Suprapubic skin (tissue), 4 donors: ENCODE measurements around the gene LHPP. TPM values are rescaled to one million over a fixed set of nuclear protein-coding genes. Genes with fewer than 3 reads are reported as not detected.

Experiments
- DNase-seq, 2 donors: peaks; one replicate each; pipeline ENCODE4 v3.0.0-alpha.2; 2019; ENCODE audit warnings: low spot score in 2 of 2
- H3K27ac ChIP-seq: fragments of 200-600 bp; sonication (generic); one replicate; pipeline ENCODE4 v1.5.1; 2019
- H3K27me3 ChIP-seq: fragments of 200-600 bp; sonication (generic); one replicate; pipeline ENCODE4 v1.5.1; 2019
- H3K36me3 ChIP-seq: fragments of 200-600 bp; sonication (generic); one replicate; pipeline ENCODE4 v1.5.1; 2019
- H3K4me1 ChIP-seq: fragments of 200-600 bp; sonication (generic); one replicate; pipeline ENCODE4 v1.5.1; 2019
- H3K4me3 ChIP-seq: fragments of 200-600 bp; sonication (generic); one replicate; pipeline ENCODE4 v1.5.1; 2019; ENCODE audit warnings: mild to moderate bottlenecking
- H3K9me3 ChIP-seq: fragments of 200-600 bp; sonication (generic); one replicate; pipeline ENCODE4 v1.5.1; 2019
- EP300 ChIP-seq: sonication (generic); formaldehyde crosslinking; IDR thresholded peaks from one replicate; pipeline ENCODE4 v1.6.1; 2017; ENCODE audit warnings: antibody characterized with exemption
- POLR2A ChIP-seq, 2 donors: fragments of 450-650 bp; IDR thresholded peaks; one replicate each; pipeline ENCODE4 v1.6.1; 2017; ENCODE audit warnings: antibody characterized with exemption in 2 of 2, mild to moderate bottlenecking in 2 of 2, moderate library complexity in 2 of 2
- POLR2AphosphoS5 ChIP-seq, 3 donors: sonication (generic); formaldehyde crosslinking; IDR thresholded peaks; one replicate each; pipeline ENCODE4 v1.6.1; 2017; ENCODE audit warnings: antibody characterized with exemption in 3 of 3
- WGBS: methylation state at CpG from one replicate; pipeline ENCODE4 v1.1.5; 2018; 5-methylcytosine and 5-hydroxymethylcytosine counted together
- total RNA-seq, 4 donors: library from RNA; depleted of rRNA; stranded (reverse); fragments of >200 nt; gene quantifications; one replicate each; pipeline ENCODE4 v1.1.0, GENCODE V29; 2016
- TF ChIP-seq, protein P1 (sequence below), 2 donors: fragments of 200-600 bp in 1 of 2; fragments of 450-650 bp in 1 of 2; sonication (generic) in 1 of 2; IDR thresholded peaks; one replicate each; pipeline ENCODE4 v1.5.1; 2016 to 2019; ENCODE audit warnings: antibody characterized with exemption in 2 of 2, mild to moderate bottlenecking in 1 of 2, moderate library complexity in 1 of 2

Gene LHPP
- total RNA-seq, 4 donors from 2014 or later, result 14.4 to 22.6 (median 15.3) TPM

DNA sequence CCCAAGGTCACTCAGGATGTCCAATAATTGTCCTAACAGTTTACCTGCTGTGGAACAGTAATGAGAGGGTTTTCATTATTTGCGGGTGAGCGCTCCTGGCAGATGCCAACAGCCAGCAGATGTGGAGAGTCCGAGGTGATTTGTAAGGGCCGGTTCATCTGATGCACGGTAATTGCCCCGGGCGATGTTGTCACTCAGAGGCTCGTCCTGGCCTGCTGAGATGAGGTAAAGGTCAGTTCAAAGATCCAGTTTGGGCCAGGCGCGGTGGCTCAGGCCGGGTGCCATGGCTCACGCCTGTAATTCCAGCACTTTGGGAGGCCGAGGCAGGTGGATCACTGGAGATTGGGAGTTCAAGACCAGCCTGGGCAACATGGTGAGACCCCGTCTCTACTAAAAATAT is 16.9 kb downstream of the LHPP start:
- TF ChIP-seq, protein P1, sequence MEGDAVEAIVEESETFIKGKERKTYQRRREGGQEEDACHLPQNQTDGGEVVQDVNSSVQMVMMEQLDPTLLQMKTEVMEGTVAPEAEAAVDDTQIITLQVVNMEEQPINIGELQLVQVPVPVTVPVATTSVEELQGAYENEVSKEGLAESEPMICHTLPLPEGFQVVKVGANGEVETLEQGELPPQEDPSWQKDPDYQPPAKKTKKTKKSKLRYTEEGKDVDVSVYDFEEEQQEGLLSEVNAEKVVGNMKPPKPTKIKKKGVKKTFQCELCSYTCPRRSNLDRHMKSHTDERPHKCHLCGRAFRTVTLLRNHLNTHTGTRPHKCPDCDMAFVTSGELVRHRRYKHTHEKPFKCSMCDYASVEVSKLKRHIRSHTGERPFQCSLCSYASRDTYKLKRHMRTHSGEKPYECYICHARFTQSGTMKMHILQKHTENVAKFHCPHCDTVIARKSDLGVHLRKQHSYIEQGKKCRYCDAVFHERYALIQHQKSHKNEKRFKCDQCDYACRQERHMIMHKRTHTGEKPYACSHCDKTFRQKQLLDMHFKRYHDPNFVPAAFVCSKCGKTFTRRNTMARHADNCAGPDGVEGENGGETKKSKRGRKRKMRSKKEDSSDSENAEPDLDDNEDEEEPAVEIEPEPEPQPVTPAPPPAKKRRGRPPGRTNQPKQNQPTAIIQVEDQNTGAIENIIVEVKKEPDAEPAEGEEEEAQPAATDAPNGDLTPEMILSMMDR (IDR thresholded peaks at IDR 0.05), result no peak
- TF ChIP-seq POLR2A (IDR thresholded peaks at IDR 0.05) (no peak), EP300 (no peak), POLR2AphosphoS5 (IDR thresholded peaks at IDR 0.05) (no peak)
- no peak for DNase-seq
- Histone ChIP-seq H3K27me3 (no peaks in the 10 kb centered on the region), H3K4me3 (no peak overlapping the region), H3K27ac (no peak overlapping the region), H3K9me3 (no peaks in the 10 kb centered on the region), H3K4me1 (no peaks in the 10 kb centered on the region), H3K36me3 (no peaks in the 10 kb centered on the region)
- 70% methylated on average over 14 of the region's 14 CpGs for WGBS

DNA sequence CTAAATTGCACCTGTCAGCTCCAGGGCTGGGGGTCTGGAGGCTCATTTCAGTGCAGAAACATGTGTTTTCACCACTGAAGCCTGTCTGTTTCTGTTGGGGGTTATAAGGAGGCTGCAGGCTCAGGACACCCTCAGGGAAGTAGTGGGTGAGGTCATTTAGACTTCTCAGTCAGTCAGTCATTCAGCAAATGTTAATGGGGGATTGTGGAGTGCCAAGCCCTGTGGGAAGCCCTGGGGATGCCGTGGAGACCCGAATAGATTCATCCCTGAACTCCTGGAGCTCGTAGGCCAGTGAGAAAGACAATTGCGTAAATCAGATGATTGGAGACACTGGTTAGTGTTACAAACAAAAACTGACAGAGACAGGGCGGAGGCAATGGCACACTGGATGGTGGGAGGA is 19.2 kb downstream of the LHPP start:
- no peak for DNase-seq
- 79% methylated on average over 5 of the region's 5 CpGs for WGBS
- Histone ChIP-seq H3K4me3 (no peak overlapping the region), H3K27me3 (no peaks in the 10 kb centered on the region), H3K4me1 (no peaks in the 10 kb centered on the region), H3K9me3 (no peaks in the 10 kb centered on the region), H3K27ac (no peak overlapping the region), H3K36me3 (no peaks in the 10 kb centered on the region)
- TF ChIP-seq, protein P1 (IDR thresholded peaks at IDR 0.05), result no peak
- no peak for TF ChIP-seq POLR2AphosphoS5 (IDR thresholded peaks at IDR 0.05)
- TF ChIP-seq POLR2A (IDR thresholded peaks at IDR 0.05), result no peak
- no peak for TF ChIP-seq EP300

DNA sequence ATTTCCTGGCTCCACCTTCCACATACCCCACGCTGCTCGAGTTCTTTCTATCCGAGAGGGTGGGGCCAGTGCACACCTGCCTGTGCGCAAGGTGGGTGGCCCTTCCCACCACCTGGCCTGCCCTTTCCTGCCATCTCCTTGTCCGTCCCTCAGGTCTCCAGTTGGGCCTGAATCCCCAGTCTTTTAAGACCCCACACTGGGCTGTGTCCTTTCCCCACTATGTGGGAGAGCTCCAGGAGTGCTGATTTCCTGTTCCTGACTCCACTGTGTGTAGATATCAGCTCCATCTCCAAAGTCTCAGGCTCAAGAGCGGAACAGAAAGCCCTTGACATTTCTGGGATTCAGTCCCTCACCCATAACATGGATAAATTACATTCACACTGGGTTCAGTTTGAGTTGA is 20.1 kb downstream of the LHPP start:
- DNase-seq, result no peak
- Histone ChIP-seq H3K36me3 (no peaks in the 10 kb centered on the region), H3K4me3 (no peak overlapping the region), H3K9me3 (no peaks in the 10 kb centered on the region), H3K27ac (no peak overlapping the region), H3K27me3 (no peaks in the 10 kb centered on the region), H3K4me1 (no peaks in the 10 kb centered on the region)
- 89% methylated on average over 6 of the region's 6 CpGs for WGBS
- TF ChIP-seq POLR2A (IDR thresholded peaks at IDR 0.05) (no peak), POLR2AphosphoS5 (IDR thresholded peaks at IDR 0.05) (no peak), EP300 (no peak)
- TF ChIP-seq, protein P1 (IDR thresholded peaks at IDR 0.05), result no peak

DNA sequence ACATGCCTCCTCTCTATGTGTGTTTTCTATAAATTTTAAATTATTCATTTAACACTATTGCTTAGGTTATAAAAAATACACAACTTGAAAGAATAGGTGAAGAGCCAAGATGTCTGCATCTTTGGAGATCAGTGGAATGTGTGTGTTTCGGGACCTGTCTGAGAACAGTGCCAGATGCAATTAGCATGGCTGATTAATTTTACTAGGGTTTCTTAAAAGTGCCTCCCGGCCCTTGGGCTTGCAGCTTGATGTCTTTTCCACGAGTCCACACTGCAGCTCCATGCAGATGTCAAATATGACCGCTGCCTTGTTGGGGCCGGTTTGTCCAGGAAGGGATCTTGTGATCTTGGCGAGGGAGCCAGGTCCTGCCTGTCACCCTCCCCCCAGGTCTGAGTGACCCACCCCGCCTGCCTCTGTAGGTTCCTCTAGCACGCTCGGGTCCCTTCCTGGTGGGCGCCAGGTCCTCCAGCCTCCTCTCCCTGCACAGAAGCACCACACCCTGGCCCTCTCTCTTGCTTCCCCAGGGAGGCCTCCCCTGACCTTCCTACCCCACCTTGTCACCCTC is 20.7 kb downstream of the LHPP start:
- Histone ChIP-seq H3K9me3 (no peaks in the 10 kb centered on the region), H3K27me3 (no peaks in the 10 kb centered on the region), H3K4me1 (no peaks in the 10 kb centered on the region), H3K27ac (no peak overlapping the region), H3K4me3 (no peak overlapping the region), H3K36me3 (no peaks in the 10 kb centered on the region)
- no peak for DNase-seq
- TF ChIP-seq, protein P1 (IDR thresholded peaks at IDR 0.05), result no peak
- TF ChIP-seq POLR2AphosphoS5 (IDR thresholded peaks at IDR 0.05) (no peak), POLR2A (IDR thresholded peaks at IDR 0.05) (no peak), EP300 (no peak)
- WGBS, result 85% methylated on average over 10 of the region's 10 CpGs

DNA sequence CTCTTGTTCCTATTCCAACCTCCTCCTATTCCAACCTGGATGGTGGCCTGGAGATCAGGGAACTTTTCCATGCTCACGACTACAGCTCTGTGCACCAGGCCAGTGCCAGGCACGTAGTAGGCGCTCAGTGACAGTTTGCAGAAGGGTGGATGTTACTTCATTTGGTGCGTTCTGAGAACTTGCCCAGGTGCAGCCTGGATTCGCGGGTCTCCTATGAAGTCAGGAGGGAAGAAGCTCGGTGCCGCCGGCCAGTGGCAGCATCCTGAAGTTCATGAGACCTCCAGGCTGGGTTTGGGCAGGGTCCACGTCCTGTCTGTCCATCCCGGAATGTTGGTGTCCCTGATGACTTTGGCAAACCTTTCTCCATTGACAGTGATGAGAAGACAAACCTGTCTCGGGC is 21.3 kb downstream of the LHPP start:
- Histone ChIP-seq H3K9me3 (no peaks in the 10 kb centered on the region), H3K4me1 (no peaks in the 10 kb centered on the region), H3K27ac (no peak overlapping the region), H3K36me3 (no peaks in the 10 kb centered on the region), H3K27me3 (no peaks in the 10 kb centered on the region), H3K4me3 (no peak overlapping the region)
- TF ChIP-seq, protein P1 (IDR thresholded peaks at IDR 0.05), result no peak
- TF ChIP-seq POLR2AphosphoS5 (IDR thresholded peaks at IDR 0.05) (no peak), EP300 (no peak)
- no peak for DNase-seq
- 94% methylated on average over 12 of the region's 12 CpGs for WGBS
